PC-3 (cell line): ENCODE results near the gene OR51E1. TPM values are rescaled to one million over a fixed set of nuclear protein-coding genes. Genes with fewer than 3 reads are reported as not detected.

Experiments
- ATAC-seq: fragments of 200-7000 bp; cut with Tn5 transposase; 2 replicates; pipeline ENCODE4 v1.9.1; 2020; ENCODE audit warnings: mild to moderate bottlenecking, moderate library complexity
- BruUV-seq: library from RNA; stranded (reverse); fragments of 400-500 nt; replicated peaks from 2 replicates; lab custom pipeline; 2021; lab: Mats Ljungman, UMichigan
- CTCF ChIA-PET: fragments of 300-600 bp; sonication (Branson Sonifier 250); formaldehyde crosslinking; loops from one replicate; lab custom pipeline; 2022; ENCODE audit warnings: antibody characterized with exemption; lab: Charles Lee
- POLR2A ChIA-PET: fragments of 300-600 bp; sonication (Branson Sonifier 250); formaldehyde crosslinking; loops from one replicate; lab custom pipeline; 2022; ENCODE audit warnings: antibody characterized with exemption; ENCODE audit not compliant: unreplicated experiment; lab: Charles Lee
- DNase-seq: peaks from one replicate; pipeline ENCODE4 v3.0.0-alpha.2; 2015
- H2AFZ ChIP-seq: fragments of 300-600 bp; sonication (generic); 2 replicates; pipeline ENCODE4 v1.6.0; 2016; ENCODE audit warnings: antibody characterized with exemption, low read length
- H3F3A ChIP-seq: fragments of 300-600 bp; sonication (generic); one replicate; pipeline ENCODE4 v1.6.0; 2017; ENCODE audit warnings: antibody characterized with exemption, low read length, control low read depth, mild to moderate bottlenecking; ENCODE audit not compliant: unreplicated experiment
- H3K27ac ChIP-seq: fragments of 300-600 bp; sonication (generic); 2 replicates; pipeline ENCODE4 v1.5.1; 2016; ENCODE audit warnings: mild to moderate bottlenecking, low read length
- H3K27me3 ChIP-seq: fragments of 300-600 bp; sonication (generic); 2 replicates; pipeline ENCODE4 v1.6.1; 2016; ENCODE audit warnings: low read length, mixed read lengths
- H3K36me3 ChIP-seq: fragments of 300-600 bp; sonication (generic); 2 replicates; pipeline ENCODE4 v1.6.1; 2016; ENCODE audit warnings: low read depth, mixed run types, low read length, mixed read lengths
- H3K4me1 ChIP-seq: fragments of 300-600 bp; sonication (generic); 2 replicates; pipeline ENCODE4 v1.5.1; 2016; ENCODE audit warnings: low read length; ENCODE audit not compliant: insufficient read depth
- H3K4me2 ChIP-seq: fragments of 300-600 bp; sonication (generic); 2 replicates; pipeline ENCODE4 v1.6.0; 2016; ENCODE audit warnings: low read length
- H3K4me3 ChIP-seq: fragments of 300-600 bp; sonication (generic); 2 replicates; pipeline ENCODE4 v1.5.1; 2016; ENCODE audit warnings: mild to moderate bottlenecking, low read length, mixed read lengths
- H3K79me2 ChIP-seq: fragments of 300-600 bp; sonication (generic); 2 replicates; pipeline ENCODE4 v1.6.1; 2017; ENCODE audit warnings: low read length, mixed read lengths
- H3K9ac ChIP-seq: fragments of 300-600 bp; sonication (generic); 2 replicates; pipeline ENCODE4 v1.6.0; 2016; ENCODE audit warnings: mild to moderate bottlenecking, low read length
- H3K9me2 ChIP-seq: fragments of 300-600 bp; sonication (generic); replicated peaks from 2 replicates; pipeline ENCODE4 v1.6.1; 2016; ENCODE audit warnings: mixed run types, low read length, mixed read lengths
- H3K9me3 ChIP-seq: fragments of 300-600 bp; sonication (generic); 2 replicates; pipeline ENCODE4 v1.6.1; 2016; ENCODE audit warnings: low read length, mixed read lengths
- H4K20me1 ChIP-seq: fragments of 300-600 bp; sonication (generic); 2 replicates; pipeline ENCODE4 v1.6.1; 2016; ENCODE audit warnings: low read length, mixed read lengths
- CTCF ChIP-seq: fragments of 300-600 bp; sonication (generic); conservative IDR thresholded peaks from 2 replicates; pipeline ENCODE4 v1.5.1; 2017; ENCODE audit warnings: antibody characterized with exemption, low read depth, mild to moderate bottlenecking, low read length
- EZH2 ChIP-seq: fragments of 300-600 bp; sonication (generic); IDR thresholded peaks from one replicate; pipeline ENCODE4 v1.6.1; 2017; ENCODE audit warnings: antibody characterized with exemption, mild to moderate bottlenecking, low read length; ENCODE audit not compliant: unreplicated experiment
- EZH2phosphoT487 ChIP-seq: fragments of 300-600 bp; sonication (generic); IDR thresholded peaks from 2 replicates; pipeline ENCODE4 v1.6.1; 2018; ENCODE audit warnings: mild to moderate bottlenecking, antibody characterized with exemption, low read length, borderline replicate concordance
- intact Hi-C: fragments of 100-400 bp; cut with micrococcal nuclease; formaldehyde crosslinking; loops from 2 replicates; pipeline ENCODE4 v1.9.0; 2023
- total RNA-seq: library from RNA; depleted of rRNA; stranded (reverse); fragments of >200 nt; gene quantifications from 2 replicates; pipeline ENCODE4 v1.2.3, GENCODE V29; 2014

OR51E1 gene
- total RNA-seq, 1 experiment from 2014 or later, result not detected

- ATAC-seq (no peak), DNase-seq (no peak)
- H3K27ac ChIP-seq, result no peak overlapping the region
- H3K9ac ChIP-seq, result no peak overlapping the region
- no peak overlapping the region for H3K4me2 ChIP-seq
- no peak for TF ChIP-seq EZH2
- TF ChIP-seq CTCF, result no peak
- no peak for TF ChIP-seq EZH2phosphoT487
- no peaks in the 10 kb centered on the region for H3K4me1 ChIP-seq
- no TSS peak for BruUV-seq
- no peak overlapping the region for H2AFZ ChIP-seq
- no peak overlapping the region for H3K4me3 ChIP-seq
- ChIA-PET POLR2A (no interaction called here), CTCF (no interaction called here)
- peaks cover 29% of the 10 kb centered on the region for H3K27me3 ChIP-seq
- no peaks in the 10 kb centered on the region for H4K20me1 ChIP-seq
- H3K79me2 ChIP-seq, result no peaks in the 10 kb centered on the region
- intact Hi-C loops, result no loop called here
- no peaks in the 10 kb centered on the region for H3K9me2 ChIP-seq
- H3K36me3 ChIP-seq, result no peaks in the 10 kb centered on the region
- no peaks in the 10 kb centered on the region for H3K9me3 ChIP-seq
- H3F3A ChIP-seq, result no peaks in the 10 kb centered on the region
Measured at GRCh38 chr11:4619514-4619913, 24.3 kb upstream of the OR51E1 start.

- Histone ChIP-seq H2AFZ (no peak overlapping the region), H4K20me1 (no peaks in the 10 kb centered on the region), H3K9me3 (no peaks in the 10 kb centered on the region), H3K36me3 (no peaks in the 10 kb centered on the region; the same call in 1 of the 2 replicates), H3K4me2 (peak overlapping the region; percentile 34; the same call in 1 of the 2 replicates), H3K27ac (no peak overlapping the region), H3K9me2 (no peaks in the 10 kb centered on the region), H3K9ac (no peak overlapping the region), H3K4me1 (no peaks in the 10 kb centered on the region), H3K79me2 (no peaks in the 10 kb centered on the region), H3K27me3 (peaks cover 21% of the 10 kb centered on the region), H3K4me3 (no peak overlapping the region), H3F3A (no peaks in the 10 kb centered on the region)
- ChIA-PET CTCF (no interaction called here), POLR2A (no interaction called here)
- no TSS peak for BruUV-seq
- DNase-seq (peak; percentile 84), ATAC-seq (peak; percentile 85)
- no peak for TF ChIP-seq EZH2phosphoT487
- TF ChIP-seq CTCF, result peak; percentile 79
- no peak for TF ChIP-seq EZH2
- intact Hi-C loops, result loop anchor here (10.0 kb wide), 1 partner anchor 758 kb away; the partner anchor contains the start of gene OR51M1
Measured at GRCh38 chr11:4626207-4627099, 17.3 kb upstream of the OR51E1 start.

- H3K36me3 ChIP-seq, result no peaks in the 10 kb centered on the region
- no peaks in the 10 kb centered on the region for H3K9me2 ChIP-seq
- no peaks in the 10 kb centered on the region for H3K27me3 ChIP-seq
- H3K9ac ChIP-seq, result no peak overlapping the region
- no peak overlapping the region for H3K27ac ChIP-seq
- no peaks in the 10 kb centered on the region for H3K79me2 ChIP-seq
- DNase-seq, result no peak
- no peak overlapping the region for H3K4me2 ChIP-seq
- ChIA-PET POLR2A (no interaction called here), CTCF (no interaction called here)
- BruUV-seq, result no TSS peak
- no peak for ATAC-seq
- H3F3A ChIP-seq, result no peaks in the 10 kb centered on the region
- H3K9me3 ChIP-seq, result no peaks in the 10 kb centered on the region
- no peaks in the 10 kb centered on the region for H3K4me1 ChIP-seq
- no peaks in the 10 kb centered on the region for H4K20me1 ChIP-seq
- H3K4me3 ChIP-seq, result no peak overlapping the region
- intact Hi-C loops, result no loop called here
- no peak for TF ChIP-seq CTCF
- no peak for TF ChIP-seq EZH2phosphoT487
- TF ChIP-seq EZH2, result no peak
- no peak overlapping the region for H2AFZ ChIP-seq
Measured at GRCh38 chr11:4636136-4636535, 7.6 kb upstream of the OR51E1 start.
